ENCODE results near the gene CSTF1.

GRCh38 chr20:56430957-56431356 is 38.5 kb downstream of the CSTF1 start:
- no peak for TF ChIP-seq CTCF (IDR thresholded peaks at IDR 0.05; ENCODE audit: insufficient read depth, low read length, poor library complexity, severe bottlenecking)
- TF ChIP-seq EZH2phosphoT487 (conservative IDR thresholded peaks at IDR 0.05; ENCODE audit: low read length): no peak

Data from SU-DHL-6 (cell line).